ENCODE data around the gene GGCX.
"Not testable (repeated sequence)": the region's sequence is repeated elsewhere in the genome, so short reads cannot be mapped to it uniquely, and the experiment has no call there.

DNA sequence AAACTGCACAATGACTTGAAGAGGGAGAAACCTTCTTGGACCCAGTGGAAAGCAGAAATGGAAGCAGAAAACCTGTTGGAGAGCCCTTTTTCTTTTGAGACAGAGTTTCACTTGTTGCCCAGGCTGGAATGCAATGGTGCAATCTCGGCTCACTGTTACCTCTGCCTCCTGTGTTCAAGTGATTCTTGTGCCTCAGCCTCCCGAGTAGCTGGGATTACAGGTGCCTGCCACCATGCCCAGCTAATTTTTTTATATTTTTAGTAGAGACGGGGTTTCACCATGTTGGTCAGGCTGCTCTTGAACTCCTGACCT is 42.8 kb upstream of the GGCX start:
- TF ChIP-seq, protein P1, sequence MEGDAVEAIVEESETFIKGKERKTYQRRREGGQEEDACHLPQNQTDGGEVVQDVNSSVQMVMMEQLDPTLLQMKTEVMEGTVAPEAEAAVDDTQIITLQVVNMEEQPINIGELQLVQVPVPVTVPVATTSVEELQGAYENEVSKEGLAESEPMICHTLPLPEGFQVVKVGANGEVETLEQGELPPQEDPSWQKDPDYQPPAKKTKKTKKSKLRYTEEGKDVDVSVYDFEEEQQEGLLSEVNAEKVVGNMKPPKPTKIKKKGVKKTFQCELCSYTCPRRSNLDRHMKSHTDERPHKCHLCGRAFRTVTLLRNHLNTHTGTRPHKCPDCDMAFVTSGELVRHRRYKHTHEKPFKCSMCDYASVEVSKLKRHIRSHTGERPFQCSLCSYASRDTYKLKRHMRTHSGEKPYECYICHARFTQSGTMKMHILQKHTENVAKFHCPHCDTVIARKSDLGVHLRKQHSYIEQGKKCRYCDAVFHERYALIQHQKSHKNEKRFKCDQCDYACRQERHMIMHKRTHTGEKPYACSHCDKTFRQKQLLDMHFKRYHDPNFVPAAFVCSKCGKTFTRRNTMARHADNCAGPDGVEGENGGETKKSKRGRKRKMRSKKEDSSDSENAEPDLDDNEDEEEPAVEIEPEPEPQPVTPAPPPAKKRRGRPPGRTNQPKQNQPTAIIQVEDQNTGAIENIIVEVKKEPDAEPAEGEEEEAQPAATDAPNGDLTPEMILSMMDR (IDR thresholded peaks at IDR 0.05; ENCODE audit: low read length), result not testable (repeated sequence)
- not testable (repeated sequence) for TF ChIP-seq EZH2 (optimal IDR thresholded peaks at IDR 0.05; ENCODE audit: low read depth, low read length); EZH2phosphoT487 (IDR thresholded peaks at IDR 0.05; ENCODE audit: low read length)
